ENCODE results near the gene INSYN2A. TPM values are rescaled to one million over a fixed set of nuclear protein-coding genes. Genes with fewer than 3 reads are reported as not detected.
A peak's percentile ranks its signal among the peaks of the same experiment; 100 is the strongest.

The INSYN2A gene
- total RNA-seq, 2 donors from 2014 or later: 0.14 to 4.0 TPM

- Histone ChIP-seq H3K27me3 (replicated peaks; ENCODE audit: insufficient read depth) (no peaks in the 10 kb centered on the region), H3K36me3 (no peaks in the 10 kb centered on the region), H3K4me3 (no peak overlapping the region), H3K9me3 (no peaks in the 10 kb centered on the region), H3K4me1 (replicated peaks) (no peaks in the 10 kb centered on the region), H3K27ac (no peak overlapping the region)
- intact Hi-C loops (cut with DNase I): no loop called here
- TF ChIP-seq POLR2A (IDR thresholded peaks at IDR 0.05) (no peak), CTCF (IDR thresholded peaks at IDR 0.05) (no peak), POLR2AphosphoS5 (IDR thresholded peaks at IDR 0.05) (no peak)
- DNase-seq (ENCODE audit: low spot score): no peak
- 94% methylated on average over 3 of the region's 3 CpGs for WGBS
These were observed 39.9 kb upstream of the INSYN2A start for GRCh38 chr10:127236266-127236665.

GRCh38 chr10:127234306-127234800 is 38.0 kb upstream of the INSYN2A start:
- Histone ChIP-seq H3K27ac (no peak overlapping the region), H3K4me3 (no peak overlapping the region), H3K4me1 (replicated peaks) (no peaks in the 10 kb centered on the region), H3K36me3 (no peaks in the 10 kb centered on the region), H3K27me3 (replicated peaks; ENCODE audit: insufficient read depth) (no peaks in the 10 kb centered on the region), H3K9me3 (no peaks in the 10 kb centered on the region)
- 85% methylated on average over 1 of the region's 1 CpG for WGBS
- no peak for TF ChIP-seq CTCF (IDR thresholded peaks at IDR 0.05)
- TF ChIP-seq POLR2AphosphoS5 (IDR thresholded peaks at IDR 0.05): no peak
- TF ChIP-seq POLR2A (IDR thresholded peaks at IDR 0.05): no peak
- no peak for DNase-seq (ENCODE audit: low spot score)
- intact Hi-C loops (cut with DNase I): no loop called here

DNA sequence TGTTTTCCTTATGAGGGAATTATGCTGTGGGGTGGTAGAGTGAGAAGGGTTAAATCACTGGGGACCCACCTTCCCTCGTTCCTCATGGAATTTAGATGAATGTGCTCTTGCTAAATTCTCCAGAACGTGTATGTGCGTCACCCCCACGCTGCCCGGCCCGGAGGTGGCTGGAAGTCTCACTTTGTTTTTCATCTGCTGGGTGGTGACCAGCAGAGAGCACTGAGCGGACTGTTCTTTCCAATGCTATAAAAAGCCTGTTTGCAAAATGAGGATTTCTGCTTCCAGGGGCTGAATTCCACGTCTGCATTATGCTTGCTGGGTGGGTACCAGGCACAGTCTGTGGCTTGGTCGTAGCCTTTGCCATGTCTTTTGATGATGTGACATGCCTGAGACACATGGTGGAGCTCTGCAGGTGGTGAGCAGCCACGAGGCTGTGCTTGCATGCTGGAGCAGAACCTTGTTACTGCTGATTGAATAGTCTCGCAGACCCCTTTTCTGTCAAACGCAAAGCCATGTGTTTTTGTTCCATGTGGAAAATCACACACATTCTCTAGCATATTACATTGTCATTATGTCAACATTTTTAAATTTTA is 31.9 kb upstream of the INSYN2A start:
- Histone ChIP-seq H3K4me3 (no peak overlapping the region), H3K4me1 (replicated peaks) (peaks cover 3% of the 10 kb centered on the region), H3K9me3 (no peaks in the 10 kb centered on the region), H3K27me3 (replicated peaks; ENCODE audit: insufficient read depth) (no peaks in the 10 kb centered on the region), H3K27ac (peak overlapping the region in 1 of 2 donors; percentile 27), H3K36me3 (no peaks in the 10 kb centered on the region)
- WGBS: 55% methylated on average over 12 of the region's 12 CpGs
- intact Hi-C loops (cut with DNase I): no loop called here
- no peak for DNase-seq (ENCODE audit: low spot score)
- TF ChIP-seq CTCF (IDR thresholded peaks at IDR 0.05) (no peak), POLR2A (IDR thresholded peaks at IDR 0.05) (no peak), POLR2AphosphoS5 (IDR thresholded peaks at IDR 0.05) (no peak)

DNA sequence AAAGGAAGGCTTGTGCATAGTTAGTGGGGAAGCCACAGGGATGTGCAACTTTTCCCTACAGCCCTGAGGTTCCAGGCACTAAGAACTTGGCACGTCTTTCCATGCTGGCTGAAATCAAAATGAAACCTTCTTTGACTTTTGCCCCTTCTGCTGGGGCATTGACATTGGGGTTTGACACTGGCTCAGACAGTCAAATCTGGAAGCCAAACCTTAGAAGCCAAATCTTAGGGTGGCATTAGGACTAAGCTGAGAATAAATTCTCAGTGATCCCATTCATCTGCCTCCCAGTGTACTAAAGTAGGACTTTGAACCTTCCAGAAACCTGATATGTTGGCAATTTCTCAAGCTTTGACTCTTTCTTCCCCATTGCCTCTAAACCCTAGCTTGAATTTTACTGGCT is 31.3 kb upstream of the INSYN2A start:
- H3K4me3 ChIP-seq: no peak overlapping the region
- no peaks in the 10 kb centered on the region for H3K36me3 ChIP-seq
- 67% methylated on average over 1 of the region's 1 CpG for WGBS
- TF ChIP-seq POLR2A (IDR thresholded peaks at IDR 0.05) (no peak), CTCF (IDR thresholded peaks at IDR 0.05) (no peak), POLR2AphosphoS5 (IDR thresholded peaks at IDR 0.05) (no peak)
- DNase-seq (ENCODE audit: low spot score): no peak
- peaks cover 3% of the 10 kb centered on the region for H3K4me1 ChIP-seq (replicated peaks)
- intact Hi-C loops (cut with DNase I): no loop called here
- no peaks in the 10 kb centered on the region for H3K9me3 ChIP-seq
- H3K27ac ChIP-seq: peak overlapping the region in 1 of 2 donors; percentile 27
- H3K27me3 ChIP-seq (replicated peaks; ENCODE audit: insufficient read depth): no peaks in the 10 kb centered on the region

DNA sequence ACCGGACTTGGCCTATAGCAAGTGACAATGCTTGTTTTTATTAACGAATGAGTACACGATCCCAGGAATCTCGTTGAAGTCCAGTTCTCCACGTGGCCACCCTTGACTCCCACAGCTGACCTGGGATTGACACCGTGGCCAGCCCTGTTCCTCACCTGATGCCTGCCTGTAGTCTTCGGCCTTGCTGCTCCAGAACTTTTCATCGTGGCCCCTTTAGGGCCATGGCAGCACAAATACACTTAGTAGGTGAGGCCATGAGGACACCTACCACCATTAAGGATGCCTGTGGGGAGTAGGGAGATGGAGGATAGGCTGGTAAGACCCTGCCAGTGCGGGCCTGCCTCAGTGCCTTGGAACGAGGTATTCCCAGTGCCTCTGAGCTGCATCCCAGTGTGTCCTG is 30.6 kb upstream of the INSYN2A start:
- WGBS: 94% methylated on average over 10 of the region's 10 CpGs
- no peak for TF ChIP-seq POLR2A (IDR thresholded peaks at IDR 0.05)
- no peak for TF ChIP-seq CTCF (IDR thresholded peaks at IDR 0.05)
- no peak for TF ChIP-seq POLR2AphosphoS5 (IDR thresholded peaks at IDR 0.05)
- DNase-seq (ENCODE audit: low spot score): no peak
- Histone ChIP-seq H3K4me1 (replicated peaks) (peaks cover 3% of the 10 kb centered on the region), H3K27me3 (replicated peaks; ENCODE audit: insufficient read depth) (no peaks in the 10 kb centered on the region), H3K36me3 (no peaks in the 10 kb centered on the region), H3K9me3 (no peaks in the 10 kb centered on the region), H3K4me3 (no peak overlapping the region), H3K27ac (no peak overlapping the region)
- intact Hi-C loops (cut with DNase I): no loop called here
